Progenitor cell of endocrine pancreas (in vitro differentiated cells): ENCODE results near the gene FOCAD. TPM values are rescaled to one million over a fixed set of nuclear protein-coding genes. Genes with fewer than 3 reads are reported as not detected.
"Not testable (repeated sequence)": the region's sequence is repeated elsewhere in the genome, so short reads cannot be mapped to it uniquely, and the experiment has no call there.

Experiments
- DNase-seq: peaks from one replicate; pipeline ENCODE4 v3.0.0; 2021; ENCODE audit warnings: low spot score; ENCODE audit not compliant: unreplicated experiment
- H3K27ac Mint-ChIP-seq: 2 replicates; pipeline ENCODE4 v1.8.0; 2021; ENCODE audit warnings: mild to moderate bottlenecking, moderate library complexity, mixed read lengths
- H3K27me3 Mint-ChIP-seq: 2 replicates; pipeline ENCODE4 v1.8.0; 2021; ENCODE audit warnings: mixed read lengths
- H3K36me3 Mint-ChIP-seq: 2 replicates; pipeline ENCODE4 v1.8.0; 2022; ENCODE audit warnings: mixed read lengths; ENCODE audit not compliant: insufficient read depth
- H3K4me1 Mint-ChIP-seq: 2 replicates; pipeline ENCODE4 v1.8.0; 2021; ENCODE audit warnings: low read depth, mixed read lengths
- H3K4me3 Mint-ChIP-seq: 2 replicates; pipeline ENCODE4 v1.8.0; 2021; ENCODE audit warnings: low read depth, mild to moderate bottlenecking, moderate library complexity, mixed read lengths
- H3K9me3 Mint-ChIP-seq: 2 replicates; pipeline ENCODE4 v1.8.0; 2021; ENCODE audit warnings: low read depth, mixed read lengths
- CTCF ChIP-seq: fragments of 200-600 bp; sonication (generic); IDR thresholded peaks from one replicate; pipeline ENCODE4 v1.5.0; 2021; ENCODE audit warnings: antibody characterized with exemption, mild to moderate bottlenecking; ENCODE audit not compliant: unreplicated experiment
- total RNA-seq: library from RNA; stranded (reverse); gene quantifications from 2 replicates; pipeline ENCODE4 v1.2.1, GENCODE V29; 2021

FOCAD gene
- total RNA-seq, 1 donor from 2014 or later, result 68.2 TPM

DNA sequence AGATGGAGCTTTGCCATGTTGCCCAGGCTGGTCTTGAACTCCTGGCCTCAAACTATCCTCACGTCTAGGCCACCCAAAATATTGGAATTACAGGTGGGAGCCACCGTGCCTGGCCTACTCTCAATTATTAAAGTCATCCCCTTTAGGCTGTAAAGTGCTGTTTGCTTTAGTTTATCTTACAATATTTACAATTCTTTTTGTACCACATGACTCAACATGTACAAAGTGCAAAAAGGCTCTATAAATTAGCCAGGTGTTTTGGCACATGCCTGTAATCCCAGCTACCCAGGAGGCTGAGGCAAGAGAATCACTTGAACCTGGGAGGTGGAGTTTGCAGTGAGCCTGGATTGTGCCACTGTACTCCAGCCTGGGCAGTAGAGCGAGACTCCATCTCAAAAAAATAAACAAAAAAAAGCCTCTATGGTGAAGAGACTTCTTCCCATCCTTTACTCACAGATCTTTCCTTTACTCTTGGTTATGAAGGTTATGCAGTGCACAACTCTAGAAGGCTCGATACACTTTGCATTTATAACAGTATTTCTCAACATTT, 33.2 kb upstream of the FOCAD start:
- Mint-ChIP-seq H3K36me3 (peaks cover 3% of the 10 kb centered on the region), H3K27ac (no peak overlapping the region), H3K4me1 (no peaks in the 10 kb centered on the region), H3K4me3 (no peak overlapping the region), H3K27me3 (no peaks in the 10 kb centered on the region), H3K9me3 (peaks cover 14% of the 10 kb centered on the region)
- TF ChIP-seq CTCF, result no peak
- no peak for DNase-seq

GRCh38 chr9:20651939-20652338, 32.1 kb upstream of the FOCAD start:
- Mint-ChIP-seq H3K36me3 (peaks cover 3% of the 10 kb centered on the region), H3K9me3 (peaks cover 14% of the 10 kb centered on the region), H3K4me3 (no peak overlapping the region), H3K27ac (no peak overlapping the region), H3K27me3 (no peaks in the 10 kb centered on the region), H3K4me1 (no peaks in the 10 kb centered on the region)
- TF ChIP-seq CTCF, result no peak
- DNase-seq, result no peak

DNA sequence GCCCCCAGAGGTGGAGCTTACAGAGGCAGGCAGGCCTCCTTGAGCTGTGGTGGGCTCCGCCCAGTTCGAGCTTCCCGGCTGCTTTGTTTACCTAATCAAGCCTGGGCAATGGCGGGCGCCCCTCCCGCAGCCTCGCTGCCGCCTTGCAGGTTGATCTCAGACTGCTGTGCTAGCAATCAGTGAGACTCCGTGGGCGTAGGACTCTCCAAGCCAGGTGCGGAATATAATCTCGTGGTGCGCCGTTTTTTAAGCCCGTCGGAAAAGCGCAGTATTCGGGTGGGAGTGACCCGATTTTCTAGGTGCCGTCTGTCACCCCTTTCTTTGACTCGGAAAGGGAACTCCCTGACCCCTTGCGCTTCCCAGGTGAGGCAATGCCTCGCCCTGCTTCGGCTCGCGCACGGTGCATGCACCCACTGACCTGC, 25.8 kb upstream of the FOCAD start:
- not testable (repeated sequence) for H3K4me1 Mint-ChIP-seq, H3K27me3 Mint-ChIP-seq, H3K36me3 Mint-ChIP-seq, H3K4me3 Mint-ChIP-seq
- H3K27ac Mint-ChIP-seq, result peak overlapping the region; percentile 99
- peak; percentile 31 for DNase-seq
- H3K9me3 Mint-ChIP-seq, result peaks cover 14% of the 10 kb centered on the region

- no peak for DNase-seq
- Mint-ChIP-seq H3K4me1 (peaks cover 4% of the 10 kb centered on the region), H3K4me3 (no peak overlapping the region), H3K36me3 (peaks cover 3% of the 10 kb centered on the region), H3K27me3 (no peaks in the 10 kb centered on the region), H3K27ac (peak overlapping the region; percentile 99), H3K9me3 (peaks cover 14% of the 10 kb centered on the region)
- TF ChIP-seq CTCF, result no peak
Observed at GRCh38 chr9:20658677-20659473, 25.2 kb upstream of the FOCAD start.

GRCh38 chr9:20659474-20659967, 24.5 kb upstream of the FOCAD start:
- H3K36me3 Mint-ChIP-seq, result peaks cover 3% of the 10 kb centered on the region
- no peak for DNase-seq
- H3K27me3 Mint-ChIP-seq, result no peaks in the 10 kb centered on the region
- no peak overlapping the region for H3K27ac Mint-ChIP-seq
- H3K4me1 Mint-ChIP-seq, result peaks cover 4% of the 10 kb centered on the region
- TF ChIP-seq CTCF, result no peak
- H3K4me3 Mint-ChIP-seq, result no peak overlapping the region
- peaks cover 8% of the 10 kb centered on the region for H3K9me3 Mint-ChIP-seq
